OCI-LY3 (cell line): ENCODE measurements around the gene SHBG.

Source experiments
- CTCF ChIP-seq: fragments of 200-600, 300-600 bp; sonication (generic); IDR thresholded peaks from 2 replicates; pipeline ENCODE4 v1.5.1; 2014; ENCODE audit warnings: antibody characterized with exemption, low read length, low read depth
- EZH2phosphoT487 ChIP-seq: fragments of 200-600 bp; shearing (Covaris generic); IDR thresholded peaks from 2 replicates; pipeline ENCODE4 v1.6.1; 2018; ENCODE audit warnings: antibody characterized with exemption, mixed run types, low read depth

- no peak for TF ChIP-seq CTCF
- no peak for TF ChIP-seq EZH2phosphoT487
Measured at GRCh38 chr17:7583253-7584109, 46.5 kb upstream of the SHBG start, which contains the start of gene MPDU1.
